Sigmoid colon (tissue), 7 donors: Measurements from ENCODE around the gene LPP. TPM values are rescaled to one million over a fixed set of nuclear protein-coding genes. Genes with fewer than 3 reads are reported as not detected.

Source experiments
- DNase-seq: peaks from one replicate; pipeline ENCODE4 v3.0.0-alpha.2; 2019
- H3K27ac ChIP-seq, 4 donors: fragments of 200-600 bp; sonication (generic); one replicate each; pipeline ENCODE4 v1.5.1; 2016 to 2019; ENCODE audit warnings: mild to moderate bottlenecking in 1 of 4
- H3K27me3 ChIP-seq, 3 donors: fragments of 200-600 bp; sonication (generic); one replicate each; pipeline ENCODE4 v1.5.1; 2019; ENCODE audit warnings: mild to moderate bottlenecking in 1 of 3
- H3K36me3 ChIP-seq, 4 donors: fragments of 200-600 bp; sonication (generic); one replicate each; pipeline ENCODE4 v1.5.1; 2016 to 2019
- H3K4me1 ChIP-seq, 4 donors: fragments of 200-600 bp; sonication (generic); one replicate each; pipeline ENCODE4 v1.5.1; 2017 to 2019
- H3K4me3 ChIP-seq, 4 donors: fragments of 200-600 bp; sonication (generic); one replicate each; pipeline ENCODE4 v1.5.1; 2017 to 2019; ENCODE audit warnings: mild to moderate bottlenecking in 2 of 4, moderate library complexity in 1 of 4
- H3K9me3 ChIP-seq, 4 donors: fragments of 200-600 bp in 3 of 4; sonication (generic) in 3 of 4; one replicate each; pipeline versions ENCODE4 v1.5.1 to v1.6.1; 2013 to 2019
- CTCF ChIP-seq, 4 experiments: fragments of 450-650 bp in 3 of 4; fragments of 200-600 bp in 1 of 4; IDR thresholded peaks; one replicate each; pipeline ENCODE4 v1.5.1; 2016 to 2019; ENCODE audit warnings: antibody characterized with exemption in 4 of 4, mild to moderate bottlenecking in 3 of 4, moderate library complexity in 2 of 4
- EP300 ChIP-seq, 4 donors: sonication (generic); formaldehyde crosslinking; IDR thresholded peaks; one replicate each; pipeline ENCODE4 v1.6.1; 2017; ENCODE audit warnings: antibody characterized with exemption in 4 of 4
- POLR2A ChIP-seq, 2 donors: fragments of 450-650 bp; IDR thresholded peaks; one replicate each; pipeline ENCODE4 v1.6.1; 2016; ENCODE audit warnings: antibody characterized with exemption in 2 of 2, mild to moderate bottlenecking in 2 of 2, moderate library complexity in 2 of 2
- POLR2AphosphoS5 ChIP-seq, 4 donors: sonication (generic); formaldehyde crosslinking; IDR thresholded peaks; one replicate each; pipeline ENCODE4 v1.6.1; 2017; ENCODE audit warnings: antibody characterized with exemption in 4 of 4
- WGBS, 2 donors: extraction: QIAGEN DNeasy Blood & Tissue Kit; methylation state at CpG; one replicate each; pipeline ENCODE4 v1.1.7; 2013; 5-methylcytosine and 5-hydroxymethylcytosine counted together
- intact Hi-C: fragments of 100-400 bp; cut with DNase I; formaldehyde crosslinking; loops from one replicate; pipeline ENCODE4 v1.15.1; 2023
- polyA plus RNA-seq, 3 donors: library from polyadenylated mRNA; stranded (reverse); fragments of 200-250 nt; gene quantifications; one replicate each; pipeline ENCODE4 v1.2.3, GENCODE V29; 2013
- total RNA-seq, 4 donors: library from RNA; depleted of rRNA; stranded (reverse); fragments of >200 nt; gene quantifications; one replicate each; pipeline ENCODE4 v1.1.0, GENCODE V29; 2016
- donor health status: healthy with polysubstance abuse.
- donor health status: Bipolar disorder and iron deficiency.
- donor health status: healthy.

LPP gene
- total and polyA plus RNA-seq, 7 donors: 5.3 to 1,773 (median 824) TPM

- Histone ChIP-seq H3K36me3 (no peaks in the 10 kb centered on the region), H3K4me1 (peaks cover 0 to 69% (median 53%) of the 10 kb centered on the region in 4 donors), H3K27ac (peak overlapping the region; percentile 22 to 72 (median 56)), H3K4me3 (no peak overlapping the region), H3K9me3 (no peaks in the 10 kb centered on the region), H3K27me3 (no peaks in the 10 kb centered on the region)
- peak; percentile 93 for DNase-seq
- TF ChIP-seq POLR2A (IDR thresholded peaks at IDR 0.05): no peak
- peak in 2 of 4 donors; percentile 43 to 61 for TF ChIP-seq EP300 (IDR thresholded peaks at IDR 0.05)
- peak; percentile 36 to 58 (median 42) for TF ChIP-seq POLR2AphosphoS5 (IDR thresholded peaks at IDR 0.05)
- intact Hi-C loops: no loop called here
- WGBS, 2 donors: 48 to 70% methylated on average over 3 of the region's 3 CpGs
These were observed 314.7 kb downstream of the LPP start for GRCh38 chr3:188468662-188469061.

- WGBS, 2 donors: 75 to 78% methylated on average over 10 of the region's 10 CpGs
- Histone ChIP-seq H3K27me3 (no peaks in the 10 kb centered on the region), H3K4me3 (no peak overlapping the region), H3K27ac (peak overlapping the region; percentile 22 to 72 (median 56)), H3K9me3 (no peaks in the 10 kb centered on the region), H3K36me3 (no peaks in the 10 kb centered on the region), H3K4me1 (peaks cover 0 to 73% (median 55%) of the 10 kb centered on the region in 4 donors)
- DNase-seq: no peak
- TF ChIP-seq POLR2A (IDR thresholded peaks at IDR 0.05): no peak
- no peak for TF ChIP-seq CTCF (IDR thresholded peaks at IDR 0.05)
- peak in 3 of 4 donors; percentile 5 to 73 (median 17) for TF ChIP-seq EP300 (IDR thresholded peaks at IDR 0.05)
- TF ChIP-seq POLR2AphosphoS5 (IDR thresholded peaks at IDR 0.05): peak in 3 of 4 donors; percentile 5 to 46 (median 38)
- intact Hi-C loops: no loop called here
These were observed 315.4 kb downstream of the LPP start for GRCh38 chr3:188469228-188469885.

DNA sequence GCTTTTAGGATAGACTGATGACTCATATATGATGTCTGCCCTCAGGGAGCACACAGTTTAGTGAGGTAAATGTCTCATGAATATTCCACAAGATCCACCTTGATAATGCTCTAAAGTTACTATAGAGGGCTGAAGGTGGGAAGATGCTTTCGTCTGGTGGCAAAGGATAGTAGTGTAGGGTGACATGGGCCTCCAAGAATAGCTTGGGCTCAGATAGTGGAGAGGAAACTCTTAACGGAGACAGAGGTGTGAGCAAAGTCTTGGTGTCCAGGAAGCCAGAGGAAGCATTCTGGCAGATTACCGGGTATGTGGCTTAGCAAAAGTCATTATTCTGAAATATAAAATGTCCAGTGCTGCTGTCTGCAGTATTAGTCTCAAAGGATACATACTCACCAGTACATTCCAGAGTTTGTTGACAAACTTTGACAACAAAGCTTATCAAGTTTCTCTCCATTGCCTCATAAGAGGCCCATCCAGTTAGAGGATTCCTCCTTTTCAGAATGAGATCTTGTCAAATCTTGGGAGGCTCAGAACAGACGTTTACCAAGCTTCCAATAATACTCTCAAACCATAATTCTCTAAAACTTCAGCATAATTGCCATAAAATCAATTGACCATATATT lies 316.7 kb downstream of the LPP start:
- H3K27ac ChIP-seq: no peak overlapping the region
- WGBS, 2 donors: 96% methylated on average over 4 of the region's 4 CpGs
- intact Hi-C loops: no loop called here
- no peaks in the 10 kb centered on the region for H3K36me3 ChIP-seq
- peaks cover 0 to 70% (median 53%) of the 10 kb centered on the region in 4 donors for H3K4me1 ChIP-seq
- H3K27me3 ChIP-seq: no peaks in the 10 kb centered on the region
- DNase-seq: no peak
- no peak for TF ChIP-seq POLR2A (IDR thresholded peaks at IDR 0.05)
- TF ChIP-seq EP300 (IDR thresholded peaks at IDR 0.05): no peak
- TF ChIP-seq POLR2AphosphoS5 (IDR thresholded peaks at IDR 0.05): no peak
- TF ChIP-seq CTCF (IDR thresholded peaks at IDR 0.05): no peak
- H3K9me3 ChIP-seq: no peaks in the 10 kb centered on the region
- no peak overlapping the region for H3K4me3 ChIP-seq

DNA sequence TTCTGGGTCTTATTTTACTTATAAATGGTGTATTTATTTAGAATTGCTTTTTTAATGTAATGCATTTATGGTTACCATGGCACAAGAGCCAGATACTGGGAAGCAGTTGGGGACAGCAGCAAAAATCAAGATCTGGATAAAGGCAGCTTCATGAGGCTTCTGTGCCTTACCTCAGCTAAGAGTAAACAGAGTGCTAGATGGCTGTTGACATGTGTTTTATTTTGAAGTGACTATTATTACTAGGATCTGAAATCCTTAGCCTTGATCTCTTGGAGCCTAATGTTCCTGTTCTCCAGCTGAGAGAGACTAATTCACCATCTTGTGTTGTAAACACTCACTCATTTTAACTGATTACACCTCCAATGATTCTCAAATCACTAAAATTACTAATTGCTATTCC lies 317.8 kb downstream of the LPP start:
- Histone ChIP-seq H3K4me1 (peaks cover 0 to 71% (median 56%) of the 10 kb centered on the region in 4 donors), H3K9me3 (no peaks in the 10 kb centered on the region), H3K27me3 (no peaks in the 10 kb centered on the region), H3K36me3 (no peaks in the 10 kb centered on the region), H3K4me3 (no peak overlapping the region), H3K27ac (peak overlapping the region in 3 of 4 donors; percentile 3 to 16 (median 15))
- TF ChIP-seq CTCF (IDR thresholded peaks at IDR 0.05) (no peak), POLR2AphosphoS5 (IDR thresholded peaks at IDR 0.05) (no peak), EP300 (IDR thresholded peaks at IDR 0.05) (no peak), POLR2A (IDR thresholded peaks at IDR 0.05) (no peak)
- no peak for DNase-seq
- intact Hi-C loops: no loop called here

DNA sequence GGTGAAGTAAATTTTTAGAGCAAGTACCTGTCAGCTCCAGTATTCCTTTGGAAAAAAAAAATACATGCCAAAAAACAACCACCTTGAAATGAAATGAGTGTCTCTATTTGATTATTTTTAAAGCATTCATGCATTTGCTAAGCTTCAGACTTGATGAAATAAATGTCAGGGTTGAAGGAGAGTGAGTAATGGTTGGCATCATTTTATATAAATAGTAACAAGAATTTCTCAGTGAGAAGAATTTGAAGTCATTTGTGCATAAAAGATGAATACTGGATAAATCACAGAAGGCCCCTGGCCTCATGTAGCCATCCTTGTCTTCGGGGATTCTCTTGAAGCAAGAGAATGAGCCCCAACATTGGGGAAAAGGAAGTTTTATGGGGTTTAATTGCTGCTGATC lies 318.4 kb downstream of the LPP start:
- Histone ChIP-seq H3K4me1 (peaks cover 0 to 72% (median 60%) of the 10 kb centered on the region in 4 donors), H3K27me3 (no peaks in the 10 kb centered on the region), H3K36me3 (no peaks in the 10 kb centered on the region), H3K27ac (peak overlapping the region in 3 of 4 donors; percentile 3 to 45 (median 15)), H3K4me3 (no peak overlapping the region), H3K9me3 (no peaks in the 10 kb centered on the region)
- WGBS, 2 donors: 85 to 95% methylated on average over 1 of the region's 1 CpG
- no peak for DNase-seq
- intact Hi-C loops: no loop called here
- TF ChIP-seq EP300 (IDR thresholded peaks at IDR 0.05): no peak
- TF ChIP-seq POLR2A (IDR thresholded peaks at IDR 0.05): no peak
